ENCODE data around the gene EDEM3.

The EDEM3 gene

DNA sequence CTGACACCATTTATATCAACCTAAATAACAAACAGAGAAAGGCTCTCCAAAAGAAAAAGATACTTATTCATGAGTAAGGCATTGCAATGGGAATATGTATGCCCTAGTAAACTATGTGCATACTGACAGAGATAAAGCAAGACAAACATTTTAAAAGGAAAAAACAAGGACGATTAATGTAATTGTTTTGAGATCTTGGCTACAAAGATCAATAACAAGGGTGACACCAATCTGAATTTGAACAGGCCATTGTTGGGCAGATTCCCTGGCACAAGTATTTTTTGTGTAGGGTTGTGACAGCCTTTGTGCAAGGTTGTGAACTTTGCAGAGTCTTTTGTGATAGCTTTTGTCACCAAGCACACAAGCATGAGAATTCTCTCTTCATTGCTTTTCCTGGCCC lies 85.3 kb downstream of the EDEM3 start:
- DNase-seq = no peak

DNA sequence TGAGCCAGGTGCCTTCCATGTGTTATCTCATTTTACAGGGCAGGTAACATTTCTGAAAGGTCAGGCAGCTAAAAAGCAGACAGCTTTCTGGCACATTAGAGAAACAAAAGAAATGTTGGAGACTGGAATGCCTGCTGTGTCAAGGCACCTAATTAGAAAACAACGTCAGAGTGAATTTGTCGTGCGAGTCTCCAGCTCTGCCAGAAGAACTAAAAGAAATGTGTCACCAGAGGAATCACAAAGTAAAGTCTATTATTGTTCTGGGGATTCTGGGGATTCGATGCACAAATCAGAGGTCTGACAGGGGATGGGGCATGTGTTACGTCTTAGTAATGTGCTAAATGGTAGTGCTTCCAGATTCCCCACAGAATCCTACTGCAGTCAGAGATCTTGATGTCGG lies 89.3 kb downstream of the EDEM3 start:
- DNase-seq = no peak

GRCh38 chr1:184664661-184665060 lies 90.0 kb downstream of the EDEM3 start:
- no peak for DNase-seq

DNA sequence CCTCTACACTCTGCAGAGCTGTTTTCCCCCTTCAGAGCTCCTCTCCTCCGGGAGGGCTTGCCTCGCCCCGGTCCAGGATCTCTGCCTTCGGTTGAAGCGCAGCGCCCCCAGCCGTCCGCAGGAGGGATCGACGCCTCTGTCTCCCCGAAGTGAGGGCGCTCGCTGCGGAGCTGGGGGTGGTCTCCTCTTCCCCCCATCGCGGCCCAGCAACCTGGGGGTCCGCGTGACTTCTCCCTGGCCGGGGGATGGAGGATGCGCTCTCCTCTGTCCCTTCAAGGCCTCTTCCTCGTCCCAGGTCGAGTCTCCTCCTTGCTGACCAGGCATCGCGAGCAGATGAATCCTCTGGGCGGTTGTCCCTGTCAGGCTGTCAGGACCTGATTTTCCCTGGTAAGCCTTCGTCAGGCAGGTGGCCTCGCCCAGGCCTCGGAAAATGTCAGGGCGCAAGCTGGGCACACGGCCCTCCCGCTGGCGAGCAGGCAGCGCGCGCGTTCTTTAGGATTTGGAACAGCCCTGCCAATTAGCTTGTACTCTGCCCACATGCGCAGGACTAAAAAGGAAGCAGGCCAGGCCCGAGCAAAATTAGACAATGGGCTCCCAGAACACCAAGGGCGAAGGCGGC lies 90.5 kb downstream of the EDEM3 start:
- DNase-seq = peak; percentile 86

GRCh38 chr1:184661801-184662200 lies 92.9 kb downstream of the EDEM3 start:
- DNase-seq = no peak

DNA sequence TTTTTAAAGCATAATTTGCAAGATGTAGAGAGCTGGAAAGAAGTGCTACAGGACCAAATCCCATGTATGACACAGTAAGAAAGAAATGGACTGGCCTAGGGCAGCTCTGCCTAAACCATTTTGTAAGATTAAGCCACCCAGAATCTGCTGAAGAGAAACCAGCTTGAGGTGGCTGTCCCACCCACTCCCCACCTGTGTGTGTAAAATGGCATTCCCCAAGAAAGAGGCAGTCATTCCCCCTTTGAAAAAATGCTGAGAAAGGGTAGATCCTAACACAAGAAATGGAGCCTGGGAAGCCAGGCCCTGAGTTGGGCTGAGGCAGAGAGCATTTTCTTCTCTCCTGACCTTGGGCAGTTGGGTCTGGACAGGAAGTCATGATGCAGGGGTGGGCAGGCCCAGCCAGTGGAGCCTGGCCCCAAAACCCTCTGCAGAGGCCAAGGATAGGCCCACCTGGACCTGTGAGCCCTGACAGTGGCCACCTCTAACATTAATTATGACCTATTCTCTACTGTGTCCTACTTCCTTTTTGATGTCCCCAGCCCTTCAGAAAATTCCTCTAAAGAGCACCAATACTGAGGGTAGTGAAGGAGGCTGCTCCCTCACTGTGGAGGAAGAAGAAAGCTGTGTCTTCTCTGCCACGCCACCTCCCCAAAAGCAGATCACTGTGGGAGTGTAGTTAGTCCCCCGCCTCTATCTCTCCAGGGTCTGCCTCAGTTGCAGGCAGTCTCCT lies 94.0 kb downstream of the EDEM3 start:
- no peak for DNase-seq

GRCh38 chr1:184658055-184658454 lies 96.6 kb downstream of the EDEM3 start:
- DNase-seq = no peak

- no peak for DNase-seq
Observed at GRCh38 chr1:184656221-184656620, 98.4 kb downstream of the EDEM3 start.

DNA sequence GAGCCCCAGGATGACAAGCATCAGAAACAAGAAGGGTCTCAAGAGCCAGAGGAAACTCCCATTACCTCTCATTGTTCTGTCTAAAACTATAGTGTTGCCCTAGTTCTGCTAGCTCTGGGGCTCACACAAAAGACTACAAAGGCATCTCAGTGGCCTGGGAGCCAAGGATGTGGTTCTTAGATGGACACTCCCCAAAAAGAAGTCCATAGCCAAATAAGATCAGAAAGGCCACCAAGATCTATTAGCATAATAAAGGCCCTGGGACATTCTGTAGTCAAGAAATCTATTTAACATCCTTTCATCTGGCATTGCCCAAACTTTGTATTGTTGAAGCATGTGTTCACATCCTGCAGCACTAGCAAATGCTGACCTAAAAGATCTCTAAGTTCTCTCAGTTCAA lies 99.5 kb downstream of the EDEM3 start:
- DNase-seq = no peak

- DNase-seq = no peak
Observed at GRCh38 chr1:184650177-184650866, 104.3 kb downstream of the EDEM3 start.

- no peak for DNase-seq
Observed at GRCh38 chr1:184649451-184649888, 105.2 kb downstream of the EDEM3 start.

DNA sequence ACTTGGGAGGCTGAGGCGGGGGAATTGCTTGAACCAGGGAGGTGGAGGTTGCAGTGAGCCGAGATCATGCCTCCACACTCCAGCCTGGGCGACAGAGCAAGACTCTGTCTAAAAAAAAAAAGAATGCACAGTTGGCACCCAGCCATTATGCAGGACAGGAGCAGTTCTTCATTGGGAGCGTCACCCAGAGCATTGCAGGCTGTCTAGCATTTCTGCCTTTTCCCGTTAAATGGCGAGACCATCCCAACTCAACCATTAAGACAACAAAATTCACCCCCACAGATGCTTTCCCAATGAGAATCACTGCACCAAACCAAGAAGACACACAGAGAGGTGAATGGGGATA lies 105.8 kb downstream of the EDEM3 start:
- DNase-seq = no peak

- DNase-seq = no peak
Observed at GRCh38 chr1:184648160-184648855, 106.3 kb downstream of the EDEM3 start.

GRCh38 chr1:184647471-184647870 lies 107.2 kb downstream of the EDEM3 start:
- DNase-seq = no peak

DNA sequence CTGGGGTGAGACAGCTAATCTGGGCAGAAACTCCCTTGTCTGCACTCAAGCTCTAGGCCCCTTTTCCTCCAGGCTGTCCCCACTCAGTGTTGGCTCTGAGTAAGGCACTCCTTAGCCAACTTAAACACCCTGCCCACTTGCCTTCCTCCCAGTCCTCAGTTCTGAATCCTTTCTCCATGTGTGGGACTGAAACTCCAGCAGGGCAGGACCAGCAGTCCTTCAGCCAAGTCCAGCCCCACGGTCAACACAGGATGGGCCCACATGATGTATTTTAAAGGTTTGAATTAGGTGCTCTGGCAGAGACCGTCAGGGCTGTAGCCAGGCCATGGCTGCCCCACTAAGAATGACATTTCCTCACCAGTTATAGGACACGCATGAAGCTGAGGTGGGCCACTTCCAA lies 107.8 kb downstream of the EDEM3 start:
- DNase-seq = no peak

GRCh38 chr1:184646178-184646701 lies 108.4 kb downstream of the EDEM3 start:
- DNase-seq = no peak

GRCh38 chr1:184644771-184645170 lies 109.9 kb downstream of the EDEM3 start:
- no peak for DNase-seq

- DNase-seq = no peak
Observed at GRCh38 chr1:184643661-184644060, 111.0 kb downstream of the EDEM3 start.

GRCh38 chr1:184641894-184642293 lies 112.8 kb downstream of the EDEM3 start:
- DNase-seq = no peak

- no peak for DNase-seq
Observed at GRCh38 chr1:184640505-184640904, 114.2 kb downstream of the EDEM3 start.

Data from left hindlimb (tissue), 1 donor.